ENCODE data around the gene FAM124B. TPM values are rescaled to one million over a fixed set of nuclear protein-coding genes. Genes with fewer than 3 reads are reported as not detected.

Gene FAM124B
- total RNA-seq, 1 donor from 2014 or later = 0.47 TPM

DNA sequence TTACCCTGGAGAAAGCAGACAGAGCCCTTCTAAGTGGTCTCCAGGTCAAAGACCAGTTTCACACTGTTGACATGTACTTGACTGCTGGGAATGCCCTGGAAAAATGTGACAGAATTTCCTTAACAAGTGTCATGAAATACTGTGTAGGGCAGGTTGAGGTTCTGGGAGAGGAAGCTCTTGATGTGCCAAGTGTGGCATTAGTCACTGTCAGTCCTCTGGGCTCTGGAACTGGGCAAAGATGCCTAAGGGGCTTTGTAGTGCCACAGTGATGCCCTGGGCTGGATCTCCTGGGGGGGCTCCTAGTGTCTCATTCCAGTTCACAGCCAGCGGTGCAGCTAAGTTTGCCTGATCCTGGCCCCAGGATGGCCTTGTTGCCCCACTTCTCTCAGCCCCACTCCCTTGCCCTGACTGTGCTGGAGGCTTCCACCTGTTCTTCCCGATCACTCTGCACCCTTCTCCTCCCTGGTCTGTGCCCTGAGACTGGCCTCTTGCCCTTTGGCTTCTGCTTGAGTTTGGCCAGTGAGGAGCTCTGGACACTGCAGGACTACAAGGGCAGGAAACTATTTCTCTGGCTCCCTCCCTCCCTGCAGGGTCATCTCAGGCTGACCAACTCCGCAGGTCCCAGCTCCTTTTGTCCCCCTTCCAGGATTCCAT lies 27.0 kb upstream of the FAM124B start:
- H3K4me3 Mint-ChIP-seq = no peak overlapping the region
- DNase-seq = no peak
- peaks cover 5% of the 10 kb centered on the region for H3K27me3 Mint-ChIP-seq
- H3K36me3 Mint-ChIP-seq (ENCODE audit: low read depth) = no peaks in the 10 kb centered on the region
- no peaks in the 10 kb centered on the region for H3K9me3 Mint-ChIP-seq
- H3K27ac Mint-ChIP-seq = no peak overlapping the region
- intact Hi-C loops (cut with micrococcal nuclease) = no loop called here
- H3K4me1 Mint-ChIP-seq = peaks cover 4% of the 10 kb centered on the region

DNA sequence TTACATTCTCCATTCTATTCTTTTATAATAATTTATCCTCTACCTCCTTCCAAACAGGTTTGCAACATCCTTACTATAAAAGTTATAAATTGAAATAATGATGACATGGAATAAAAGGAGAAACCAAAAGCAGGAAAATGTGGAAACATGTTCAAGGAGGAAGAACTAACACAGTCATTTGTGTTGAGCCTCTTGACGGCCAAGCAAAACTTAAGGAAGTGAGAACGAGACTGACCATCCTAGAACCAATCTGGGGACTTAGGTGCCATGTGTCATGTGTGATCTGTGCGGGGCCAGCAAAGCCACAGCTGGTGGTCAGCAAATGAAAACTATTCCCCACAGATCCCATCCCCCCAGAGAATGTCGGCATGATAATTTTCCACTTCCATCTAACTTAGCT lies 25.6 kb upstream of the FAM124B start:
- peaks cover 7% of the 10 kb centered on the region for H3K27me3 Mint-ChIP-seq
- no peak for DNase-seq
- no peak overlapping the region for H3K4me3 Mint-ChIP-seq
- no peak overlapping the region for H3K27ac Mint-ChIP-seq
- no peaks in the 10 kb centered on the region for H3K36me3 Mint-ChIP-seq (ENCODE audit: low read depth)
- intact Hi-C loops (cut with micrococcal nuclease) = no loop called here
- no peaks in the 10 kb centered on the region for H3K9me3 Mint-ChIP-seq
- H3K4me1 Mint-ChIP-seq = peaks cover 4% of the 10 kb centered on the region

DNA sequence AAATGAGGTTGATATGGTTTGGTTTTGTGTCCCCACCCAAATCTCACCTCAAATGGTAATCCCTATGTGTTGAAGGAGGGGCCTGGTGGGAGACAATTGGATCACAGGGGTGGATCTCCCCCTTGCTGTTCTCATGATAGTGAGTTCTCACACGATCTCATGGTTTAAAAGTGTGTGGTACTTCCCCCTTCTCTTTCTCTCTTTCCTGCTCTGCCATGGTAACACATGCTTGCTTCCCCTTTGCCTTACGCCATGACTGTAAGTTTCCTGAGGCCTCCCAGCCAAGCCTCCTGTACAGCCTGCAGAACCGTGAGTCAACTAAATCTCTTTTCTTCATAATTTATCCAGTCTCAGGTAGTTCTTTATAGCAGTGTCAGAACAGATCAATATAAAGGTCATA lies 24.7 kb upstream of the FAM124B start:
- no peak overlapping the region for H3K4me3 Mint-ChIP-seq
- no peak for DNase-seq
- H3K4me1 Mint-ChIP-seq = no peaks in the 10 kb centered on the region
- H3K27me3 Mint-ChIP-seq = peaks cover 8% of the 10 kb centered on the region
- no peaks in the 10 kb centered on the region for H3K9me3 Mint-ChIP-seq
- intact Hi-C loops (cut with micrococcal nuclease) = no loop called here
- no peaks in the 10 kb centered on the region for H3K36me3 Mint-ChIP-seq (ENCODE audit: low read depth)
- H3K27ac Mint-ChIP-seq = no peak overlapping the region

DNA sequence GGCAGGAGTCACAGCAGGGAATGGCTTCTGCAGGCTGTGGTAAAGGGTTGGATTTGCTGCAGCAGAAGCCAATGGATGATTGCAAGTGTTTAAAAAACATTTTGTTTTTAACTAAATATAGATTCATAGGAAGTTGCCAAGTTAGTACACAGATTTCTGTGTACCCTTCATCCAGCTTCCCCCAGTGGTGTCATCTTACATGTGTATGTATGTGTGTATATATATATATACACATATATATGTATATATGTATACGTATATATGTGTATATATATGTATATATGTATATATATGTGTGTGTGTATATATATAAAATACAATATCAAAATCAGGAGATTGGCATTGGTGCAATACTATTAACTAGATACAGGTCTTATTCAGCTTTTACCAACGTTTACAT lies 19.2 kb upstream of the FAM124B start:
- H3K4me3 Mint-ChIP-seq = no peak overlapping the region
- no peak for DNase-seq
- H3K27me3 Mint-ChIP-seq = peaks cover 12% of the 10 kb centered on the region
- H3K36me3 Mint-ChIP-seq (ENCODE audit: low read depth) = no peaks in the 10 kb centered on the region
- no peaks in the 10 kb centered on the region for H3K4me1 Mint-ChIP-seq
- H3K9me3 Mint-ChIP-seq = no peaks in the 10 kb centered on the region
- no peak overlapping the region for H3K27ac Mint-ChIP-seq
- intact Hi-C loops (cut with micrococcal nuclease) = no loop called here

DNA sequence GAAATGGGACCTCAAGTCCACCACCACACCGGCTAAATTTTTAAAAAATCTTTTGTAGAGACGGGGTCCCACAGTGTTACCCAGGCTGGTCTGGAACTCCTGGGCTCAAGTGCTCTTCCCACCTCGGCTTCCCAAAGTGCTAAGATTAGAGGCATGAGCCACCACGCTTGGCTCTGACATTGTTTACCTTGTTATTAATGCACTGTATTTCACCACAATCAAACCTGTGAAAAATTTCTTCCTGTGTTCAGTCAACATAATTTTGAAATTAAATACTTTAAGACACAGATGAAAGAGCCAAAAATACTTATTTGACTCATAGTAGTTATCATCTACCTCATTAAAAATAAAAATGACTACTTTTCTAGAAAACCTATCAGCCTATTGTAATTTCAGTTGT lies 16.0 kb upstream of the FAM124B start:
- intact Hi-C loops (cut with micrococcal nuclease) = no loop called here
- Mint-ChIP-seq H3K4me3 (no peak overlapping the region), H3K27me3 (peaks cover 11% of the 10 kb centered on the region), H3K27ac (no peak overlapping the region), H3K36me3 (ENCODE audit: low read depth) (no peaks in the 10 kb centered on the region), H3K9me3 (no peaks in the 10 kb centered on the region), H3K4me1 (no peaks in the 10 kb centered on the region)
- DNase-seq = no peak

DNA sequence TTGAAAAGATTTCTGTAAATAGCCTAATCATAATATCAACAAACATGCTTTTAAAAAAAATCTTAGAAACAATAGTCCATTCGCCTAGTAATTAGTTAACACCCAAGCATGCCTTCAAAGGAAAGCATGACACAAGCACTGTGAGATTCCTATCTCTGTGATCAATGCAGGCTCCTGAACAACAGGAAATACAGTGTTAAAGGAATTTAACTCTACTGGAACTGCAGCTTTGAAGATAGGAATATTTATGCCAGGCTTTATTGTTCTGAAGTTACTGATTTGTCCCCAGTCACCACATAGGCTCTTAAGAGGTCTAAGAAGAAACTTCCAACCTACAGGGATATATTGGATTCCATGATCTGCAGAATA lies 15.4 kb upstream of the FAM124B start:
- H3K4me1 Mint-ChIP-seq = no peaks in the 10 kb centered on the region
- H3K27ac Mint-ChIP-seq = no peak overlapping the region
- no peak overlapping the region for H3K4me3 Mint-ChIP-seq
- intact Hi-C loops (cut with micrococcal nuclease) = no loop called here
- DNase-seq = no peak
- peaks cover 11% of the 10 kb centered on the region for H3K27me3 Mint-ChIP-seq
- no peaks in the 10 kb centered on the region for H3K36me3 Mint-ChIP-seq (ENCODE audit: low read depth)
- H3K9me3 Mint-ChIP-seq = no peaks in the 10 kb centered on the region

DNA sequence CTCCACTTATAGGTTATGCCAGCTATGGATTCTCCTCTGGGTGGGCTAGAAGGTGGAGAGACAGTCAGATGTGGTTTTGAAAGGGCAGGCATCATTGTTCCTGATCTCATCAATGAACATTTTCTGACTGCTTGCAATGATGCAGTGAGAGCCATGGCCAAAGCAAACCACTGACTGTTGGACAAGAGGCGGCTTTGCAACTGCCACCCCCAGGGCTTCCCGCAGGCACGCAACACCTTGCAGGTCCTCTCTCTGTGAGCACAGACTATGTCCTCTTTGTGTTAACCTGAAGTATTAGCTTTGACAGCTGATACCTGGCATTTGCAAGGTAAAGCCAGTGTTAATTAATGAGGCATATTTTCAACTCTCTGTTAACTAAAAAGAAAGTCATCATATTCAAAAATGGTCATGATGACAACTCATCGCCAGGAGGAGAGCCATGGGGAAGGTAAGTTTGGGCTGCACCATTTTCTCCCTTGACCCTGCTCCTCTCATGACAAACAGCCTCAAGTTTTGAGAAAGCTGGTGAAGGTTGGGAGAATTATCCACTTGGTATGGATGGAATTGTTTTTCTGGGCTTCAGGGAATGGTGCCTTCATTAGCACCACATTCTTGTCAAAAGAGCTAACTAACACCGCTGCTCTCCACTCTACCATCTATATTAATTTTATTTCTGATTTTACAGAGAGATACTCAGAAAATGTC lies 14.9 kb upstream of the FAM124B start:
- peaks cover 11% of the 10 kb centered on the region for H3K27me3 Mint-ChIP-seq
- H3K4me3 Mint-ChIP-seq = no peak overlapping the region
- DNase-seq = no peak
- no peaks in the 10 kb centered on the region for H3K9me3 Mint-ChIP-seq
- no peaks in the 10 kb centered on the region for H3K4me1 Mint-ChIP-seq
- intact Hi-C loops (cut with micrococcal nuclease) = no loop called here
- no peaks in the 10 kb centered on the region for H3K36me3 Mint-ChIP-seq (ENCODE audit: low read depth)
- H3K27ac Mint-ChIP-seq = no peak overlapping the region

DNA sequence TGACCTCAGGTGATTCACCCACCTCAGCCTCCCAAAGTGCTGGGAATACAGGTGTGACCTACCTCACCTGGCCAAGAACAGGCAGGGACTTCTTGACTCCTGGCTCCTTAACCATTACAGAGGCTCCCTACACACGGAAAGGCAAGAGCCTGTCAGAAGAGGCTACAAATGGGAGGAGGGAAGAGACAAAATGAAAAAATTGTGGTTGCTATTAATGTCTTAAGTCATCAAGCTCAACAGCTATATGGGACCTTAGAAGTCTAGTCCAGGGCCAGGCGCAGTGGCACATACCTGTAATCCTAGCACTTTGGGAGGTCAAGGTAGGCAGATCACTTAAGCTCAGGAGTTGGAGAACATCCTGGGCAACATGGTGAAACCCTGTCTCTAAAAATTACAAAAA lies 11.5 kb upstream of the FAM124B start:
- peaks cover 19% of the 10 kb centered on the region for H3K27me3 Mint-ChIP-seq
- DNase-seq = no peak
- no peak overlapping the region for H3K27ac Mint-ChIP-seq
- no peaks in the 10 kb centered on the region for H3K4me1 Mint-ChIP-seq
- intact Hi-C loops (cut with micrococcal nuclease) = no loop called here
- H3K9me3 Mint-ChIP-seq = no peaks in the 10 kb centered on the region
- no peak overlapping the region for H3K4me3 Mint-ChIP-seq
- no peaks in the 10 kb centered on the region for H3K36me3 Mint-ChIP-seq (ENCODE audit: low read depth)

DNA sequence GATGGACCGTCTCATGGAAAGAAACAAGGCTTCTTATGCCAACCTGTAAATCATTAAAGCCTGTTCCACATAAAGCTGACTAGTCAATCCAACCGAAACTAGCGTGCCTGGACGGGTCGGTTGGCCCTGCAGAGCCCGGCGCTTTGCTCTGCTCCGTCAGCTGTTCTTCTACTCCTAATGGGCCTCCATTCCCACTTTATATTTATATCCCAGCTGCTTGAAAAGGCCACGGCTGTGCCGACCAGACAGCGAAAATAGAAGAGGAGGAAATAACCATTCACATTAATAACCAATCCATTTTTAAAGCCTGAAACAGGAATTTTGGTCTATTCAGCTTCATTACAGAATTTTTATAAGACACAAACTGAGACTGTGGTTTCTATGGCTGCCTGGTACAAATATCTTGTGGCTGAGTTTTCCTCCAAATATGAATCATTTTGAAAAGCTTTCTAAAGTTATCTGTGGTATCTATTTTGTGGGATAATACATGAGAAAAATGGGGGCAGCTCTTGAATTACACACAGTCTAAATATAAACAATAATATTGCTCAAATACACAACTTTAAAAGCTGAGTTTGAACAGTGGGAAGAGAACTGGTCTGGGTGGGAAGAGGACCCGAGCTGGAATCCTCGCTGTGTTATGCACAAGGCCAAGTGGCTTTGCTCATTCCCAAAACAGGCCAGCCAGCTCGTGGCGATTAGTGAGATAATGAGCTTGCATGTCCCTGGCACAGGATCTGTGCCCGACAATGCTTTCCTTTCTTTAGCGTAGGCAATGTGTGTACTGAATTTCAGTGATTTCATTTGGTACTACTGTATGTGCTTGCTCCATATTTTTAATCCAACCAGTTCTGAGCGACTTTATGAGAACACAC lies 10.5 kb upstream of the FAM124B start:
- Mint-ChIP-seq H3K27me3 (peaks cover 19% of the 10 kb centered on the region), H3K36me3 (ENCODE audit: low read depth) (no peaks in the 10 kb centered on the region), H3K4me1 (peaks cover 2% of the 10 kb centered on the region), H3K4me3 (no peak overlapping the region), H3K27ac (no peak overlapping the region), H3K9me3 (no peaks in the 10 kb centered on the region)
- intact Hi-C loops (cut with micrococcal nuclease) = no loop called here
- no peak for DNase-seq

DNA sequence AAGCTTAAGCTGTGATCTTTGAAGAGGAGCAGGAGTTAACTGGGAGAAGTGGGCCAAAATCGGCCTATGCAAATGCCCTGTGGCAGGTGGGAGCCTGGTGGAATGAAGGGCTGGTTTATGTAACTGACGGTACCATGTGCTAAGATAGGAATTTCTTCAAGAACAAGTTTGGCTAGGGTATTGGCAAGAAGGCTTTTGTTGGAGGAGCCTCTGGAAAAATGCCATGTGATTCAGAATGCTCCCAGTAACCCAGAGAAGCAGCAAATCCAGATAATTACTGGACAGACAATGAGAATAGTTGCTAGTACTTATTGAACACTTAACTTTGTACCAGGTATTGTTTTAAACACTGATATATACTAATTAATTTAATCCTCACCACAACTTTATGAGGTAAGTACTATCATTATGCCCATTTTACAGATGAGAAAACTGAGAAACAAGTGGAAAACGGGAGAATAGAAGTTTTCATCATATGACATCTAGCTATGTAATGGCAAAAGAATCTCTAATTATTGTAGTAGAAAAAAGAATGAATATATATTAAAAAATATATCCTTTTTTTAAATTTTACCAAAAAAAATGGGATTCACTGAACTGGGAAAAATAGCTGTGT lies 9.1 kb upstream of the FAM124B start:
- Mint-ChIP-seq H3K4me3 (no peak overlapping the region), H3K27ac (no peak overlapping the region), H3K4me1 (peaks cover 3% of the 10 kb centered on the region), H3K9me3 (peaks cover 5% of the 10 kb centered on the region), H3K36me3 (ENCODE audit: low read depth) (no peaks in the 10 kb centered on the region), H3K27me3 (peaks cover 16% of the 10 kb centered on the region)
- intact Hi-C loops (cut with micrococcal nuclease) = no loop called here
- no peak for DNase-seq

DNA sequence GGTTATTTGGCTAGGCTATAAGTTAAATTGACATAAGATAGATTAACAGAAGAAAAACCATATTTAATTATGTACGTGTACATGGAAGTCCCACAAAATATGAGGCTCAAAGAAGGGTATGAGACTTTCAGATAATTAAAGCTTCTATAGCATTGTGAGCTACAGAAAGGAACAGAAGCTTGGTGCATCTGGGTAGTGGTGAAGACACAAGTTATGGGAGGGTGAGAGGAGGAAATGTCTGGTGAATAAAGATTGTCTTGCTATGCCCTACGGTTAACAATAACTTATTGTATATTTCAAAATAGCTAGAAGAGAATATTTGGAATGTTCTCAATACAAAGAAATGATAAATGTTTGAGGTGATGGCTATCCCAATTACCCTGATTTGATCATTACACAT lies 6.8 kb upstream of the FAM124B start:
- no peak for DNase-seq
- Mint-ChIP-seq H3K4me3 (no peak overlapping the region), H3K27me3 (peaks cover 16% of the 10 kb centered on the region), H3K36me3 (ENCODE audit: low read depth) (no peaks in the 10 kb centered on the region), H3K9me3 (peaks cover 5% of the 10 kb centered on the region), H3K27ac (no peak overlapping the region), H3K4me1 (peaks cover 3% of the 10 kb centered on the region)
- intact Hi-C loops (cut with micrococcal nuclease) = no loop called here

DNA sequence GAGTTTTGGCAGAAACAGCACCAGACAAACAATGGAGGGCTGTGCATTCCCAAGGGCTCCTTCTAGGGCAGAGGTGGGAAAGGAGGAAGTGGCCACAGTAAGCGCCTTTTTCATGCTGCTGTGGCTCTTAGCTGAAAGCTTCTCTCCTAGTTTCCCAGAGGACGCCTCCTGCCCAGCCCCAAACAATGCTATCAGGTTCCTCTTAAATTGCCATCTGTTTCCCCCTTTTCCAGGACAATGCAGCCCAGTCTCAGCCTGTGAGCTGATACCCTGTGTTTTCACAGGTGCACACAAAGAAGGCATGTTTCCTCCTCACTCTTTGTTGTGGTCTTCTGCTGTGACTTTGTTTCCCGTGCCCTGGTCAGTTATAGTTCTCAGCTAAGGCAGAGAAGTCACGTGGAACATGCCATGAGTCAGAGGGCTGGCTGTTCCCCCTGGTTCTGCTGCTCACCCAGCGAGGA lies 5.4 kb upstream of the FAM124B start:
- peaks cover 5% of the 10 kb centered on the region for H3K9me3 Mint-ChIP-seq
- H3K4me3 Mint-ChIP-seq = no peak overlapping the region
- DNase-seq = no peak
- peaks cover 16% of the 10 kb centered on the region for H3K27me3 Mint-ChIP-seq
- no peak overlapping the region for H3K27ac Mint-ChIP-seq
- H3K4me1 Mint-ChIP-seq = peaks cover 3% of the 10 kb centered on the region
- intact Hi-C loops (cut with micrococcal nuclease) = no loop called here
- no peaks in the 10 kb centered on the region for H3K36me3 Mint-ChIP-seq (ENCODE audit: low read depth)

DNA sequence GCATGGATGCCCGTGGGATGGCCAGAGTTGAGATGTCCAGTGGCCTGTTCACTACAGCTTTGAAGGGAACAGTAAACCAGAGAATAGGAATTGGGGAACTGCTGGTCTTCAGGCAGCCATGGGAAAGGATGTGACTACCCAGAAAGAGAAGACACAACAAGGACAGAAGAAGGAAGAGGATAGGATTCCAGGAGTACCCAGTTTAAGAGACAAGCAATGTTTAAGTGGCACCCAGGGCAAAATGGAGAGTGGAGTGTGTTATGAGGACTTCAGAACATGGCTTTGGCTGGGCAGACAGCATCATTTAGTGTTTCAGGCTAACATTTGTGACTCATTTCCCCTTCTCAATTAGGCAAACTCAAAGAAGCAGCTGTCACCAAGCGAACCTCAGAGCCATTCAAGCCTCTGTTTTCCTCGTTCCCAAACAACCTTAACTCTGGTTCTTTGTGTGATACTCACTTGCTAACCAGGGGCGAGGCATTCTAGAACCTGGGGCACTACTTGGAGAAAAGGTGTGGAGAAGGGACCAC lies 4.0 kb upstream of the FAM124B start:
- H3K36me3 Mint-ChIP-seq (ENCODE audit: low read depth) = no peaks in the 10 kb centered on the region
- intact Hi-C loops (cut with micrococcal nuclease) = no loop called here

More for the DNA sequence above, 4.0 kb upstream of the FAM124B start:
- H3K9me3 Mint-ChIP-seq = peaks cover 5% of the 10 kb centered on the region
- peaks cover 11% of the 10 kb centered on the region for H3K27me3 Mint-ChIP-seq
- H3K27ac Mint-ChIP-seq = no peak overlapping the region
- H3K4me3 Mint-ChIP-seq = no peak overlapping the region
- DNase-seq = no peak
- peaks cover 11% of the 10 kb centered on the region for H3K4me1 Mint-ChIP-seq

Data from activated CD4-positive, alpha-beta T cell treated with anti-CD3 and anti-CD28 coated beads, Interleukin-2, amount 10 ng/mL, durations not matched to agents 24 days and 14 days (primary cell).